Aorta (tissue), 5 donors: ENCODE results near the gene SCAF4. TPM values are rescaled to one million over a fixed set of nuclear protein-coding genes. Genes with fewer than 3 reads are reported as not detected.

Source experiments
- ATAC-seq: fragments of 200-7000 bp; cut with Tn5 transposase; one replicate; pipeline ENCODE4 v1.9.1; 2022; ENCODE audit warnings: moderate library complexity; ENCODE audit not compliant: low FRiP score
- DNase-seq, 2 donors: peaks; one replicate each; pipeline ENCODE4 v3.0.0-alpha.2; 2020
- H3K27ac ChIP-seq, 2 donors: one replicate each; pipeline ENCODE4 v1.5.1; 2013; ENCODE audit warnings: low read length in 2 of 2, mild to moderate bottlenecking in 2 of 2, moderate library complexity in 2 of 2, control low read depth in 1 of 2, inconsistent platforms in 1 of 2, low read depth in 1 of 2
- H3K27me3 ChIP-seq, 2 donors: one replicate each; pipeline ENCODE4 v1.6.1; 2013; ENCODE audit warnings: control low read depth in 1 of 2, low read length in 1 of 2, mild to moderate bottlenecking in 1 of 2, moderate library complexity in 1 of 2; ENCODE audit not compliant: insufficient read depth in 2 of 2, control insufficient read depth in 1 of 2
- H3K36me3 ChIP-seq, 2 donors: one replicate each; pipeline ENCODE4 v1.6.1; 2013; ENCODE audit warnings: control low read depth in 1 of 2, low read length in 1 of 2, mild to moderate bottlenecking in 1 of 2; ENCODE audit not compliant: insufficient read depth in 2 of 2, control insufficient read depth in 1 of 2
- H3K4me1 ChIP-seq, 2 donors: one replicate each; pipeline ENCODE4 v1.6.1; 2013; ENCODE audit warnings: low read length in 2 of 2, control low read depth in 1 of 2, mild to moderate bottlenecking in 1 of 2, moderate library complexity in 1 of 2; ENCODE audit not compliant: insufficient read depth in 2 of 2, control insufficient read depth in 1 of 2
- H3K4me3 ChIP-seq, 2 donors: one replicate each; pipeline ENCODE4 v1.5.1; 2013; ENCODE audit warnings: low read length in 2 of 2, control low read depth in 1 of 2, mild to moderate bottlenecking in 1 of 2
- H3K9me3 ChIP-seq: one replicate; pipeline ENCODE4 v1.6.1; 2013; ENCODE audit warnings: mild to moderate bottlenecking, low read length; ENCODE audit not compliant: control insufficient read depth
- WGBS, 2 donors: extraction: QIAGEN DNeasy Blood & Tissue Kit; methylation state at CpG; one replicate each; pipeline ENCODE4 v1.1.7; 2013; 5-methylcytosine and 5-hydroxymethylcytosine counted together
- intact Hi-C, 2 donors: fragments of 100-400 bp; cut with DNase I; formaldehyde crosslinking; loops; one replicate each; pipeline versions ENCODE4 v1.14.2 to v1.15.0; 2022
- polyA plus RNA-seq, 2 donors: library from polyadenylated mRNA; stranded (reverse); fragments of 200-250 nt; gene quantifications; one replicate each; pipeline ENCODE4 v1.2.3, GENCODE V29; 2013
- total RNA-seq, 2 donors: library from RNA; stranded (reverse); fragmentation: NEBNext Ultra II Directional; extraction: Animal tissue kit (Norgen Biotek cat#: 25700); gene quantifications; one replicate each; pipeline ENCODE4 v1.2.1, GENCODE V29; 2021
- donor health status: healthy with polysubstance abuse.
- donor health status: Bipolar disorder and iron deficiency.
- donor health status: DM: no; HTN: no; CAD: no.
- donor health status: DM: no; HTN: no; CAD: no.
- donor health status: DM: yes; HTN: yes; CAD: no.

SCAF4 gene
- total and polyA plus RNA-seq, 4 donors, result 5.3 to 33.9 (median 21.2) TPM

DNA sequence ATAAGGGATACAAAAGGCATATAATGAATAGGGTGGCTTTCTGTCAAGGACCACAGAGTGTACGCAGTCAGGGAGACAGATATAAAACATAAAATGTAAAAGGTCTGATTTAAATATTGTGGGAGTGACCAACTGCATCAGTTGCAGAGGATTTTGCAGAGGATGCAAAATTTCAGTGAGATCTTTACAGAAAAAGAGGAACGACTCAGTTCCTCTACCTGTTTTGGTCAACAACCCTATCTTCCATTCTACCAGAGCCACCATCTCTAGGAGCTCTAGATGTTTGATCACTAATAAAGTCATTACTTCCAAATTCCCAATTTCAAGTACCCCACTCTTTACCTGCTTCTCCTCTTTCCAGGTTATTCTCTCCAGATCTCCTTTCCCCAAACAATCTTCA lies 56.0 kb downstream of the SCAF4 start:
- Histone ChIP-seq H3K27me3 (no peaks in the 10 kb centered on the region), H3K9me3 (no peaks in the 10 kb centered on the region), H3K36me3 (peaks cover 3 to 4% of the 10 kb centered on the region in 2 donors), H3K4me3 (no peak overlapping the region), H3K27ac (no peak overlapping the region), H3K4me1 (no peaks in the 10 kb centered on the region)
- WGBS, 2 donors, result 85 to 88% methylated on average over 2 of the region's 2 CpGs
- intact Hi-C loops, result no loop called here
- DNase-seq, result no peak
- ATAC-seq, result no peak

GRCh38 chr21:31675318-31675717 lies 56.6 kb downstream of the SCAF4 start:
- H3K9me3 ChIP-seq, result no peaks in the 10 kb centered on the region
- no peaks in the 10 kb centered on the region for H3K27me3 ChIP-seq
- ATAC-seq (no peak), DNase-seq (no peak)
- peaks cover 3 to 4% of the 10 kb centered on the region in 2 donors for H3K36me3 ChIP-seq
- 90 to 91% methylated on average over 7 of the region's 7 CpGs for WGBS, 2 donors
- no peak overlapping the region for H3K27ac ChIP-seq
- intact Hi-C loops, result no loop called here
- H3K4me3 ChIP-seq, result no peak overlapping the region
- no peaks in the 10 kb centered on the region for H3K4me1 ChIP-seq

DNA sequence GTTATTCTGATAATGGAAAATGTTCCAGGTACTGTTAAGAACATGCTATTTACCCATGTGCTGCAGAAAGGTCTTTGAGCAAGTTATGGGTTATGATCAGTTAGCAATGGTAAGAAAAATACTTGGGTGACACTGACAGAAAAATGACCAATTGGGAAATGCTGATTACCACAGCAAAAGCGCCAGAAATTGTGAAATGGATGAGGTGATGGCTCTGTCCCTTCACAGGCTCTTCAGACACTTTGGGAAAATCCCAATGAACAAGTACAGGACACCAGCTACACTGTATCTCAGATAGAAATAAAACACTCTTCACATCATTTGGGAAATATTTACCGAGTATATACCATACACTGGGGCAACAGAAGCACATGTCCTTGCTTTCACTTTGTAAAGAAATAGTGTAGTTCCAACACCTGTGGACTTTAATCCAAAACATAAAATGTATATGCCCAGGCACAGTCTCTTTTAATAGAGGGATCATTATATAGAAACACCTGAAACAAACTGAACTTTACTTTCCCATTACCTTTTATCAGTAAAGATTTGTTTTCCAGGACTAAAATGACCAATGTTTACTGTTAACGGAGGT lies 58.5 kb downstream of the SCAF4 start:
- Histone ChIP-seq H3K4me1 (no peaks in the 10 kb centered on the region), H3K27ac (no peak overlapping the region), H3K9me3 (no peaks in the 10 kb centered on the region), H3K27me3 (no peaks in the 10 kb centered on the region), H3K36me3 (peaks cover 4 to 6% of the 10 kb centered on the region in 2 donors), H3K4me3 (no peak overlapping the region)
- ATAC-seq, result no peak
- intact Hi-C loops, result no loop called here
- no peak for DNase-seq
- WGBS, 2 donors, result 89 to 92% methylated on average over 3 of the region's 3 CpGs

- Histone ChIP-seq H3K4me3 (no peak overlapping the region), H3K27me3 (no peaks in the 10 kb centered on the region), H3K4me1 (peaks cover 0 to 1% of the 10 kb centered on the region in 2 donors), H3K9me3 (no peaks in the 10 kb centered on the region), H3K36me3 (peaks cover 6 to 8% of the 10 kb centered on the region in 2 donors), H3K27ac (no peak overlapping the region)
- ATAC-seq (peak; percentile 15), DNase-seq (no peak)
- intact Hi-C loops, result no loop called here
- WGBS, 2 donors, result 88 to 91% methylated on average over 17 of the region's 17 CpGs
Observed at GRCh38 chr21:31671931-31672330, 60.0 kb downstream of the SCAF4 start.

DNA sequence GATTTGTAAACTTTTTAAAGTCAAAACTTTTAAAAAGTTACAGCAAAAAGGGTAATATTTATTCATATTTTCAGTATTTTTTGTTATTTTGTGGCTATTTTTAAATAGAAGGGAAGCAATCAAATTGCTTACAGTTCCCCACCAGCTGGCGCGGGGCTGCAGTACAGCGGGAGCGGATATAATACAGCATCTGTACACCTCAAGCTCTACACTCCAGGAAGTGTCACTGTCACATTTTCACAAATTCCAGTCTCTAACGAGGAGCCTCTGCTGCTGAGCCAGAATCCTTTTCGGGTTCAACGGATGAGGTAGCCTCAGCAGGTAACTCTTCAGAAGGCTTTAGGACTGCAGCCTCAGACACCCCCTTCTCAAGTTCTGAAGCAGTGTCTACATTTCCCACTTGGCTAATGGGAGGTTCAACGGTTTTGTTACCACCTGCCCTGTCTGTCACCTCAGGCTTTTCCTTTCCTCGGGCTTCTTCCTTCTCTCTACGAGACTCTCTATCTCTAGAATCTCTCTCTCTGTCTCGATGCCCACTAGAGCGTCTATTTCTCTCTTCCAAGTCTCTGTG lies 60.7 kb downstream of the SCAF4 start:
- H3K4me1 ChIP-seq, result peaks cover 0 to 1% of the 10 kb centered on the region in 2 donors
- ATAC-seq (no peak), DNase-seq (no peak)
- no peak overlapping the region for H3K4me3 ChIP-seq
- H3K36me3 ChIP-seq, result peaks cover 4 to 8% of the 10 kb centered on the region in 2 donors
- H3K27ac ChIP-seq, result no peak overlapping the region
- no peaks in the 10 kb centered on the region for H3K9me3 ChIP-seq
- no peaks in the 10 kb centered on the region for H3K27me3 ChIP-seq
- WGBS, 2 donors, result 85 to 88% methylated on average over 12 of the region's 12 CpGs
- intact Hi-C loops, result no loop called here

DNA sequence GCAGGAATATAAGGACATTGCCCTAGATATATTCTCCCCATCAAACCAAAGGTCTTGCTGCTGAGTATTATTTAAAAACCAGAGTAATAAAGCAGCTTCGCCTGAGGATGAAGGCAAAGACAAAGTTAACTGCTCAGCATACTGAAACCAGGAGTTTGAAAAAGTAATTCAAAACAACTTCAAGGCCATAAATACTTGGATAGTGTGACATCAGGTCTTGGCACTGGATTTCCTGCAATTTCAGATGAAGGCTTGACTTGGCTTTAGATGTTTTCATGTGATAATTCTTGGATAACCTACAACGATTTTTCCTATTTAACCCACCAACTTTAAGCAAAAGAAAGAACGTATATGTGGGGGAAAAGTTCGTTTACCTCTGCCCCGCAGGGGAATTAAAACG lies 61.8 kb downstream of the SCAF4 start:
- no peaks in the 10 kb centered on the region for H3K9me3 ChIP-seq
- H3K4me1 ChIP-seq, result peaks cover 0 to 1% of the 10 kb centered on the region in 2 donors
- peaks cover 3 to 6% of the 10 kb centered on the region in 2 donors for H3K36me3 ChIP-seq
- intact Hi-C loops, result no loop called here
- DNase-seq (no peak), ATAC-seq (no peak)
- H3K4me3 ChIP-seq, result no peak overlapping the region
- 11 to 19% methylated on average over 6 of the region's 6 CpGs for WGBS, 2 donors
- peak overlapping the region in 1 of 2 donors; percentile 36 for H3K27ac ChIP-seq
- no peaks in the 10 kb centered on the region for H3K27me3 ChIP-seq

DNA sequence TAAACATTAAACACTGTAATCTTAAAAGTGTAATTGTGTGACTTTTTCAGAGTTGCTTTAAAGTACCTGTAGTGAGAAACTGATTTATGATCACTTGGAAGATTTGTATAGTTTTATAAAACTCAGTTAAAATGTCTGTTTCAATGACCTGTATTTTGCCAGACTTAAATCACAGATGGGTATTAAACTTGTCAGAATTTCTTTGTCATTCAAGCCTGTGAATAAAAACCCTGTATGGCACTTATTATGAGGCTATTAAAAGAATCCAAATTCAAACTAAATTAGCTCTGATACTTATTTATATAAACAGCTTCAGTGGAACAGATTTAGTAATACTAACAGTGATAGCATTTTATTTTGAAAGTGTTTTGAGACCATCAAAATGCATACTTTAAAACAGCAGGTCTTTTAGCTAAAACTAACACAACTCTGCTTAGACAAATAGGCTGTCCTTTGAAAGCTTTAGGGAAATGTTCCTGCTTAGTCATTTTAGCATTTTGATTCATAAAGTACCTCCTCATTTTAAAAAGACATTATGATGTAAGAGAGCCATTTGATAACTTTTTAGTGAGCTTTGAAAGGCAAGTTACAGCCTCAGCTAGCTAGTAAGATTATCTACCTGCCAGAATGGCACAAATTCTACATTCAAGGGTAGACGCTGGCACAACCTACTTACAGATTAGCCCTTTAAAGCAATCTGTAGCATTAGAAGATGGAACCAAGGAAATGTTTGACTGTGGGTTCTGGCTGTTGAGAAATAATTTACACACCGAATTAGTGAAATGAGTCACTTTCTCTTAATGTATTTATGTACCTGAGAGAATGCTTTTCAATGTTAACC lies 63.0 kb downstream of the SCAF4 start:
- H3K9me3 ChIP-seq, result no peaks in the 10 kb centered on the region
- DNase-seq, result no peak
- H3K4me3 ChIP-seq, result no peak overlapping the region
- peaks cover 3 to 6% of the 10 kb centered on the region in 2 donors for H3K36me3 ChIP-seq
- ATAC-seq, result no peak
- no peaks in the 10 kb centered on the region for H3K27me3 ChIP-seq
- intact Hi-C loops, result loop anchor here in 1 of 2 donors (10.0 kb wide), 1 partner anchor 606 kb away; the partner anchor contains the start of gene MIS18A
- peaks cover 0 to 1% of the 10 kb centered on the region in 2 donors for H3K4me1 ChIP-seq
- 69 to 80% methylated on average over 2 of the region's 2 CpGs for WGBS, 2 donors
- no peak overlapping the region for H3K27ac ChIP-seq

- no peaks in the 10 kb centered on the region for H3K9me3 ChIP-seq
- no peak overlapping the region for H3K4me3 ChIP-seq
- intact Hi-C loops, result loop anchor here in 1 of 2 donors (10.0 kb wide), 1 partner anchor 607 kb away; the partner anchor contains the start of gene MIS18A
- H3K27ac ChIP-seq, result no peak overlapping the region
- H3K36me3 ChIP-seq, result peaks cover 6% of the 10 kb centered on the region in 2 donors
- ATAC-seq (no peak), DNase-seq (no peak)
- H3K27me3 ChIP-seq, result no peaks in the 10 kb centered on the region
- peaks cover 1 to 2% of the 10 kb centered on the region in 2 donors for H3K4me1 ChIP-seq
Observed at GRCh38 chr21:31667639-31668038, 64.3 kb downstream of the SCAF4 start.
